ENCODE results near the gene RSPH4A. TPM values are rescaled to one million over a fixed set of nuclear protein-coding genes. Genes with fewer than 3 reads are reported as not detected.
"Not testable (repeated sequence)": the region's sequence is repeated elsewhere in the genome, so short reads cannot be mapped to it uniquely, and the experiment has no call there.

Gene RSPH4A
- polyA plus RNA-seq (ENCODE audit: insufficient read length in 4 of 4) = 1 to 10 TPM; 1.0 to 3.5 (median 2.4) TPM

GRCh38 chr6:116615937-116616736, at the start of gene RSPH4A:
Gene RSPH4A, plus strand, starts transcription at chr6:116616479. Its CDS starts 145 bp downstream, at chr6:116616624.
- DNase-seq (ENCODE audit: low read depth in 4 of 4, low spot score in 3 of 4) = peak; percentile 86 to 97 (median 90)

- no peak for DNase-seq (ENCODE audit: low read depth in 4 of 4, low spot score in 3 of 4)
Measured at GRCh38 chr6:116568111-116568510, 48.2 kb upstream of the RSPH4A start.

GRCh38 chr6:116568821-116569755, 47.2 kb upstream of the RSPH4A start:
- no peak for DNase-seq (ENCODE audit: low read depth in 4 of 4, low spot score in 3 of 4)

GRCh38 chr6:116570856-116571682, 45.2 kb upstream of the RSPH4A start, which contains the start of gene RWDD1:
Gene RWDD1, plus strand, starts transcription at chr6:116571504. Its CDS starts 79 bp downstream, at chr6:116571583.
- DNase-seq (ENCODE audit: low read depth in 4 of 4, low spot score in 3 of 4) = peak; percentile 94 to 98 (median 97)

- DNase-seq (ENCODE audit: low read depth in 4 of 4, low spot score in 3 of 4) = no peak
Measured at GRCh38 chr6:116571683-116572000, 44.6 kb upstream of the RSPH4A start.

GRCh38 chr6:116572162-116572561, 44.1 kb upstream of the RSPH4A start:
- no peak for DNase-seq (ENCODE audit: low read depth in 4 of 4, low spot score in 3 of 4)

GRCh38 chr6:116575227-116575626, 41.1 kb upstream of the RSPH4A start:
- DNase-seq (ENCODE audit: low read depth in 4 of 4, low spot score in 3 of 4) = no peak

- DNase-seq (ENCODE audit: low read depth in 4 of 4, low spot score in 3 of 4) = no peak
Measured at GRCh38 chr6:116577486-116577885, 38.8 kb upstream of the RSPH4A start.

- DNase-seq (ENCODE audit: low read depth in 4 of 4, low spot score in 3 of 4) = no peak
Measured at GRCh38 chr6:116578335-116578734, 37.9 kb upstream of the RSPH4A start.

GRCh38 chr6:116579143-116579542, 37.1 kb upstream of the RSPH4A start:
- DNase-seq (ENCODE audit: low read depth in 4 of 4, low spot score in 3 of 4) = no peak

- DNase-seq (ENCODE audit: low read depth in 4 of 4, low spot score in 3 of 4) = no peak
Measured at GRCh38 chr6:116580198-116580597, 36.1 kb upstream of the RSPH4A start.

- no peak for DNase-seq (ENCODE audit: low read depth in 4 of 4, low spot score in 3 of 4)
Measured at GRCh38 chr6:116586276-116586675, 30.0 kb upstream of the RSPH4A start.

GRCh38 chr6:116586738-116587137, 29.5 kb upstream of the RSPH4A start:
- DNase-seq (ENCODE audit: low read depth in 4 of 4, low spot score in 3 of 4) = no peak

GRCh38 chr6:116595247-116595646, 21.0 kb upstream of the RSPH4A start:
- DNase-seq (ENCODE audit: low read depth in 4 of 4, low spot score in 3 of 4) = no peak

- DNase-seq (ENCODE audit: low read depth in 4 of 4, low spot score in 3 of 4) = peak in 1 of 4 donors; percentile 7
Measured at GRCh38 chr6:116596815-116597214, 19.5 kb upstream of the RSPH4A start.

GRCh38 chr6:116603916-116604315, 12.4 kb upstream of the RSPH4A start:
- DNase-seq (ENCODE audit: low read depth in 4 of 4, low spot score in 3 of 4) = not testable (repeated sequence)

GRCh38 chr6:116604868-116605267, 11.4 kb upstream of the RSPH4A start:
- DNase-seq (ENCODE audit: low read depth in 4 of 4, low spot score in 3 of 4) = not testable (repeated sequence)

- no peak for DNase-seq (ENCODE audit: low read depth in 4 of 4, low spot score in 3 of 4)
Measured at GRCh38 chr6:116605935-116606334, 10.3 kb upstream of the RSPH4A start.

- no peak for DNase-seq (ENCODE audit: low read depth in 4 of 4, low spot score in 3 of 4)
Measured at GRCh38 chr6:116611056-116611455, 5.2 kb upstream of the RSPH4A start.

- DNase-seq (ENCODE audit: low read depth in 4 of 4, low spot score in 3 of 4) = no peak
Measured at GRCh38 chr6:116616737-116617053, 416 bp downstream of the RSPH4A start.

Measured in left renal pelvis (tissue), 4 donors.